MV-4-11 (cell line): ENCODE data around the gene IL17RC.
"Not testable (repeated sequence)": the region's sequence is repeated elsewhere in the genome, so short reads cannot be mapped to it uniquely, and the experiment has no call there.

Experiments used
- DNase-seq: peaks from one replicate; lab custom pipeline; 2025; lab: John Stamatoyannopoulos, UW

Gene IL17RC, protein sequence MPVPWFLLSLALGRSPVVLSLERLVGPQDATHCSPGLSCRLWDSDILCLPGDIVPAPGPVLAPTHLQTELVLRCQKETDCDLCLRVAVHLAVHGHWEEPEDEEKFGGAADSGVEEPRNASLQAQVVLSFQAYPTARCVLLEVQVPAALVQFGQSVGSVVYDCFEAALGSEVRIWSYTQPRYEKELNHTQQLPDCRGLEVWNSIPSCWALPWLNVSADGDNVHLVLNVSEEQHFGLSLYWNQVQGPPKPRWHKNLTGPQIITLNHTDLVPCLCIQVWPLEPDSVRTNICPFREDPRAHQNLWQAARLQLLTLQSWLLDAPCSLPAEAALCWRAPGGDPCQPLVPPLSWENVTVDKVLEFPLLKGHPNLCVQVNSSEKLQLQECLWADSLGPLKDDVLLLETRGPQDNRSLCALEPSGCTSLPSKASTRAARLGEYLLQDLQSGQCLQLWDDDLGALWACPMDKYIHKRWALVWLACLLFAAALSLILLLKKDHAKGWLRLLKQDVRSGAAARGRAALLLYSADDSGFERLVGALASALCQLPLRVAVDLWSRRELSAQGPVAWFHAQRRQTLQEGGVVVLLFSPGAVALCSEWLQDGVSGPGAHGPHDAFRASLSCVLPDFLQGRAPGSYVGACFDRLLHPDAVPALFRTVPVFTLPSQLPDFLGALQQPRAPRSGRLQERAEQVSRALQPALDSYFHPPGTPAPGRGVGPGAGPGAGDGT

DNA sequence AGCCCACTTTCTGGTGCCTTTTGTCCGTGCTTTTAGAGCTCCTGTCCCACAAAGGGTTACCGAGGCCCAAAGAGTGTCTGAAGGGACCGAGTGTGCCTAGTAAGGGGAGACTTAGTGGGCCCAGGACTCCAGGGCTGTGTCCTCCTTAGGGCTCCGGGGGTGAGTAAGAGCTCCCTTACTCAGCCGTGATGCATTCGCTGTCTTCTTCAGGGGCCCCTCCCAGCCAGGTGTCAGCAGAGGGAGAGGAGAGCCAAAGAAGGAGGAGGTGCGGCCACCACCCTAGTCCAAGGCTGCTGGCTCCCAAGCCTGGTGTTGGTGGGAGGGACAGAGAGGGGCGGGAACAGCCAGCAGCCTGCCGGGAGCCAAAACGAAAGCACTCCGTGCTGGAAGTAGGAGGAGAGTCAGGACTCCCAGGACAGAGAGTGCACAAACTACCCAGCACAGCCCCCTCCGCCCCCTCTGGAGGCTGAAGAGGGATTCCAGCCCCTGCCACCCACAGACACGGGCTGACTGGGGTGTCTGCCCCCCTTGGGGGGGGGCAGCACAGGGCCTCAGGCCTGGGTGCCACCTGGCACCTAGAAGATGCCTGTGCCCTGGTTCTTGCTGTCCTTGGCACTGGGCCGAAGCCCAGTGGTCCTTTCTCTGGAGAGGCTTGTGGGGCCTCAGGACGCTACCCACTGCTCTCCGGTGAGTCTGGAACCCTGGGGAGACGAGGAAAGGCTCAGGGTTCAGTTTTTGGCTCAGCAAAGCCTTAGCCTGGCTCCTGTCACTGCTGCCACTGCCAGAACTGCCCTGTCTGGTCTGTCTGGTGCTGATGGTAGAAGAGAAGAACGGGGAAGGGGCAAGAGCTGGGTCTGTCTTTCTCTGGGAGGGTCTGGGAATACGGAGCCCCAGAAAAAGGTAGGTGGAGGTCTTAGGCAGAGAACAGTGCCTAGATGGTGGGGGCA, at the start of gene IL17RC:
Gene IL17RC (plus strand): TSS at position 365 of the 947 bp plus-strand sequence. CDS start 218 bp downstream, at position 583.
- DNase-seq: peak; percentile 18

DNA sequence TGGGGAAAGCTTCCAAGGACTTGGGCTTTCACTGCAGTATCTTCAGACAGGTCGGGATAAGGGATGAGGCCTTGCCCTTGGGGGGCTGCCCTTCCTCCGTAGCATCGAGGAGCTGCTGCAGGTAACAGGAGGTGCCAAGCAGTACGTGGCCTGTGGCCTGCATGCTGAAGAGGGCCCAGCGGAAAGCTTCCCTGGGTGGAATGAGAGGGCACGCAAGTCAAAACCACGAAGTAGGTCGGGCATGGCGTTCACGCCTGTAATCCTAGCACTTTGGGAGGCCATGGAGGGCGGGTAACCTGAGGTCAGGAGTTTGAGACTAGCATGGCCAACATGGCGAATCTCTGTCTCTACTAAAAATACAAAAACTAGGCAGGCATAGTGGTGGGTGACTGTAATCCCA, 49.8 kb upstream of the IL17RC start:
- DNase-seq: no peak

DNA sequence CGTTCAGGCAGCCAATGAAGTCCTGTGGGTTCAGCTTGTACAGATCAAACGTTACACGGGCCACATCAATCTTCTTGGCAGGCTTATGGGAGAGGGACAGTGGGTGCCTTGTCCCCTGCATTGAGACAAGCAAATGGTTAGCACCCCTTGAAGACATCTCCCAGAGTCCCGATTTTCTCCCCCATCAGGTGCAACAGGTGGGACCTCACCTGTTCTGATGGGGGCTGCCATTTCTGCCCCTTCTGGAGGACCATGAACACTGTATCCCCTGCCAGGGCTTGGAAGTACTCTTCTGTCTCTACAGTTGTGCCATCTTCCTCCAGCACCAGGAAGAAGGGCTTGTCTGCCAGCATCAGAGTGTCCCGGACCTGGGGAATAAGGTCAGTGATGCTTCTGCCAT, 46.9 kb upstream of the IL17RC start:
- no peak for DNase-seq

DNA sequence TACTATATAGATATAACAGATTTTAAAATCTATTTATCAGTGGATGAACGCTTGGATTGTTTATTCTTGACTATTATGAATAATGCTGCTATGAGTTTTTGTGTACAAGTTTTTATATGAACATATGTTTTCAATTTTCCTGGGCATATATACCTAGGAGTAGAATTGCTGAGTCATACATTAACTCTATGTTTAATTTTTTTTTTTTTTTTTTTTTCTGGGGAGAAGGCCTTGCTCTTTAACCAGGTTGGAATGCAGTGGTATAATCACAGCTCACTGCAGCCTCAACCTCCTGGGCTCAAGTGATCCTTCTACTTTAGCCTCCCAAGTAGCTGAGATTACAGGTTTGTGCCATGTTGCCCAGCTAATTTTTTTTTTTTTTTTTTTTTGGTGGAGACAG, 45.9 kb upstream of the IL17RC start:
- DNase-seq: no peak

DNA sequence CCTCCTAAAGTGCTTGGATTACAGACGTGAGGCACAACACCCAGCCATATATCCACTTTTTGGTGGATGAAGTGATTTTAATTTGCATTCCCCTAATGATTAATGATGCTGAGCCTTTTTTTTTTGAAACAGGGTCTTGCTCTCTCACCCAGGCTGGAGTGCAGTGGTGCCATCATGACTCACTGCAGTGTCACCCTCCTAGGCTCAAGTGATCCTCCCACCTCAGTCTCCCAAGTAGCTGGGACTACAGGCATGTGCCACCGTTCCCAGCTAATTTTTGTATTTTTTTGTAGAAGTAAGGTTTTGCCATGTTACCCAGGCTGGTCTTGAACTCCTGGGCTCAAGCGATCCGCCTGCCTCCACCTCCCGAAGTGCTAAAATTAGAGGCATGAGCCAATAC, 44.8 kb upstream of the IL17RC start:
- not testable (repeated sequence) for DNase-seq

DNA sequence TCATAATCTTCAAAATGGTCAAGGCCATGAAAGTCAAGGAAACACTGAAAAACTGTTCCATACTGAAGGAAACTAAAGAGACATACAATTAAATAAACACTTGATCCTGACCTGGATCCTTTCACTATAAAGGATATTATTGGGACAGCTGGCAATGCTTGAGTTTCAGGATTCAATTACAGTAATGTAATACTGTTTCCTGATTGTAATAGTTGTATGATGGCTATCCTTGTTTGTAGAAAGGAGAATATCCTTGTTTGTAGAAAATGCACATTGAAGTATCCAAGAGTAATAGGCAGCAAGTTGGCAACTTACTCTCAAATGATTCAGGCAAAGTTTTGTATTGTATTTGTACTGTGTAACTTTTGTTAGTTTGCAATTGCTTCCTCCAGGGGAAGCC, 41.5 kb upstream of the IL17RC start:
- DNase-seq: no peak

DNA sequence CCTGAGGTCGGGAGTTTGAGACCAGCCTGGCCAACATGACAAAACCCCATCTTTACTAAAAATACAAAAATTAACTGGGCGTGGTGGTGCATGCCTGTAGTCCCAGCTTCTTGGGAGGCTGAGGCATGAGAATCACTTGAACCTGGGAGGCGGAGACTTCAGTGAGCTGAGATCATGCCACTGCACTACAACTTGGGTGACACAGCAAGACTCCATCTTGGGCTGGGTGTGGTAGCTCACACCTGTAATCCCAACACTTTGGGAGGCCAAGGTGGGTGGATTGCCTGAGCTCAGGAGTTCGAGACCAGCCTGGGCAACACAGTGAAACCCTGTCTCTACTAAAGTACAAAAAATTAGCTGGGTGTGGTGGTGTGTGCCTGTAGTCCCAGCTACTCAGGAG, 40.6 kb upstream of the IL17RC start:
- not testable (repeated sequence) for DNase-seq

DNA sequence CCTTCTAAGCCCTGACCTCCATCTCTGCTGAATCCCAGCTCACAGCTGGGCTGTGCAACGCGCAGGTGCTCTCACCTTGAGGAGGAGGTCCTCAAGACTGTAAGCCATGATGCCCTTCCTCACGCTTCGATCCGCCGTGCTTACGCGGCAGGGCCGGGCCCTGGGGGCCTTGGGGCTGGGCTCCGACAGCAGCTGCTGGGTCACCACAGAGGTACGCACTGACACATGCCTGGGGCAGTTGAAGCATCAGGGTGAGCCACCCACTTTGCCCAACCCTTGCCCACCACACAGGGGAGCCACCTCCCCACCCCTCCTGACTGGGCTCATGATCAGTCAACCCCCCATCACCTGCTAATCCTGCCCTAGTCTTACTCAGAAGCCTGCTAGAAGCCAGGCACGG, 39.9 kb upstream of the IL17RC start:
- no peak for DNase-seq

DNA sequence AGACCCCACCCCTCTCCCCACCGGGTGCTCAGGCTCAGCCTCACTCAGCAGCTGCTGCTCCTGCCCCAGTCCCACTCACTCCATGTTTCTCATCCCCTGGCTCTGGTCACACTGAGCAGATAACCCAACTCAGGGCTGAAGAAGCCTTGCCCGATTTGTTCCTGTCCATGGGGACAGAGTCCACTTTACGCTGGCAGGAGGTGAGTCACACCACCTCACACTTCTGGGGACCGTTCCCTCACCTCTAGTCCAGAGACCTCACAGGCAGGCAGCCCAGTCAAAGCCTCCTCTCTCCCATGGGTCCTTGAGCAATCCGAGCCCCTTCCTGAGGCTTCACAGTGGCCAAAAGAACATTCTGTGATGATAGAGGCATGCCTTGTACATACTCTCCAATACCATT, 38.2 kb upstream of the IL17RC start:
- DNase-seq: no peak

DNA sequence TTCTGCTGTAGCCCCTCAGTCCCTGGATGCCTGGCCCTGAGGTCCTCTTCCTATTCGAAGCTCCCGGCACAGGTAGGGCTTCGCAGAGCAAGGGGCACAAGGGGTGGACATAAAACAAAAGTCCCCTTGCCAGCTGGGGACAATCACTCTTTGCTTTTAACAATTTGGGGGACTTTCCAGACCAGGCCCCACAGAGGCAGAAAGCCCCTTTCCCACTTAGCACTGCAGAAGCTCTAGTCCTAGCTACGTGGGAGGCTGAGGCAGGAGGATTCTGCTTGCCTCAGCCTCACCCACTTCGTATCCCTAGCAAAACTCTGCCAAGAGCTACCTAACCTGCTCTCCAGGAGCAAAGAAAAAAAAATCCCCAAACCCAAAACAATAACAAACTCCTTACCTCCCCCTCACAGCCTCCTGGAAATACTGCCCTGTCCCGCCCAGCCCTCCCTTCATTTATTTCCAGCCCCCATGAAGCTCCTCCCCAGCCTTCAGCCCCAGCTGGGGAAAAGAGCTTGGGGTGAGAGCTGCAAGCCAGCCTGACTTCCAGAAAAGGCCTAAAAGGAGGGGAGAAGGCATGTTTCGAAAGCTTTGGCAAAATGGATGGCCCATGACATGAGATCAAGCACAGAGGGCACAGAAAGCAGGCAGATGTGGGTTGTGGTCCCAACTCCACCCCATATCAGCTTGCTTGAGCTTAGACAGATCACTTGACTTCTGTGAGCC, 36.9 kb upstream of the IL17RC start, which contains the start of gene CIDEC:
Gene CIDEC (minus strand): TSS at position 424 of the 720 bp plus-strand sequence. CDS start 1,767 bp downstream, outside the sequence.
- DNase-seq: no peak

DNA sequence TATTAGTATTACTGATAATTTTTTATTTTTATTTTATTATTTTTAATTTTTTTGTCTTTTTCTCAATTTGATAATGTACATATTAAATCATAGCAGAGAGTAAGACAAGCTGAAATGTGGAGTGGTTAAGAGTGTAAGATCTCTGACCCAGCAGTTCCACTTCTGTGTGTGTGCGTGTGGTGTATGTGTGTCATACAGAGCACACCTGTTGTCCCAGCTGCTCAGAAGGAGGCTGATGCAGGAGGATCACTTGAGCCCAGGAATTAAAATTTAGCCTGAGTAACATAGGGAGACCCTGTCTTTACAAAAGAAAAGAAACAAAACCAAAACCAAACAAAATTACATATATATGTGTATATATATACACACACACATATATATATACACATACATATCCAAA, 35.5 kb upstream of the IL17RC start:
- DNase-seq: no peak

DNA sequence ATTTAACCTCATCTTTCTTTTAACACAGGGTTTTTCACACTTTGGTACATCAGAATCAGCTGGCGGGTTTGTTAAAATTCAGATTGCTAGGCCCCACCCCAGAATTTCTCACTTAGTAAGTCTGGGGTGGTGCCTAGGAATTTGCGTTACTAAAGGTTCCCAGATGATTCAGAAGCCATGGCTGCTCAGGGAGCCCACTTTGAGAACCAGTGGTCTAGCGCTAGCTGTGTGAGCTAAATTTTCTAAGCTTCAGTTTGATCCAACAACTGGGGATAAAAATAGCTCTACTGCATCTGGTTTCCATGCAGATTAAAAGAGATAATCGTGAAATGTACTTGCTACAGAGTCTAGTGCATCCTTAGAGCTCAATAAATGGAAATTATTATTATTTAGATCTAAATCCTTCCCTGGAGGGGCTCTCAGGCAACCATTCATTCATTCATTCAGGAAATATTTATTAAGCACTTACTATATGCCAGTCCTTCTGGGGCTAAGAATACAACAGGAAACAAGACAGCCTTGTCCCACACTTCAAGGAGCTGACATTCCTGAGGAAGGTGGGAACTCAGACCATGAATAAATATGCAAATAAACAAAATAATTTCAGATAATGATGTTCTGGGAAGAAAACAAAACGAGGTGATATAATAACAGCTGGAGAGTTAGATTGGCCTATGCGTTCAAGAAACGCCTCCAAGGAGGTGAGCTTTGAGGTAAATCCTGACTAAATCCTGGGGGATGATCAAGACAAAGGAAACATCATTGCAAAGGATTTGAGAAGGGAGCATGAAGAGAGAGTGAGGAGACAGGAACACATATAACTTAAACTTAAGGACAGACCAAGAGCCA, 33.0 kb upstream of the IL17RC start:
- no peak for DNase-seq

DNA sequence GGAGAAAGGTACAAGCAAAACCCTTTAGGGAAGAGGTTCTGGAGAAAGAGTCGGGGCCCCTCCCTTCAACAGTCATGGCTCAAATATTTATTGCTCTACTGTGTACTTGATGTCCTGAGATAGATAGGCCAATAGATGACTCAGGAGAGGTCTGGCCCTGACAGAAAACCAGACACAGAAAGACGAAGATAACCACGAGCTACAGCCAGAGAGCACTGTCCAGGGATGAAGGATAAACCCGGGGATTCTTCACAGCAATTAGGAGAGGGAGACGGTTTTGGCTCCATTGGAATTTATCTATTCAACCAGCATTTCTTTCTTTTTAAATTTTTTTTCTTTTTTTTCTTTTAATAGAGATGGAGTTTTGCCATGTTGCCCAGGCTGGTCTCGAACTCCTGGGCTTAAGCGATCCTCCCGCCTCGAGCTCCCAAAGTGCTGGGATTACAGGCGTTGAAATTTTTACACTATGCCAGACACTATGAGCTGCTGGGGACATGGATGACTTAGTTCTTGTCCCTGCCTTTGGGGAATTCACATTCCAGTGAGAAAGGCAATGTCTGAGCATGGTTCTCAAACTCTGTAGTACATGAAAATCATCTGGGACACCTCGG, 32.2 kb upstream of the IL17RC start:
- no peak for DNase-seq

DNA sequence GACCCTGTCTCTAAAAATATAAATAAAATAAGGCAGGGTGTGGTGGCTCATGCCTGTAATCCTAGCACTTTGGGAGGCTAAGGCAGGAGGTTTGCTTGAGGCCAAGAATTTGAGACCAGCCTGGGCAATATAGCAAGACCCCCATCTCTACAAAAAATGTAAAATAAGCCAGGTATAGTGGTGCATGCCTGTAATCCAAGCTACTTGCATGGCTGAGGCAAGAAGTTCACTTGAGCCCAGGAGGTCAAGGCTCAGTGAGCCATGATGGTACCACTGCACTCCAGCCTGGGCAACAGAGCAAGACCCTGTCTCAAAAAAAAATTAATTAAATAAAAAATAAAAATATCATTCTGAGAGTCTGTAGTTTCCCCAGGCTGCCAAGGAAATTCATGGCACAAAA, 30.6 kb upstream of the IL17RC start:
- DNase-seq: no peak

DNA sequence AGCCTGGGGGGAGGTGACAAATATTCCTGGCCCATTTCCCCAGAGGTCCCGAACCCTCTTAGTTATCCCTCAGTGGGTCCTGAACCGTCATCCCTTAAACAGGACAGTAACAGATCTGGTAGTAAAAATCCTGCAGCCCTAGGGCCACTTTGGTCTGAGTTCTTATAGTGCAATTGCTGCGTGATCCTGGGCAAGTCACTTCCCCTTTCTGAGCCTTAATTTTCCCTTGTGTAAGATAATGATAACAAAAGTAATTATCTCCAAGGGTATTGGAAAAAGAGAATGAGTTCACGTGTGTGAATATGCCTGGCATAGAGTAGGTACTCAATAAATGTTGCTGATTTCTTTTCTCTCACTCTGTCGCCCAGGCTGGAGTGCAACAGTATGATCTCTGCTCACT, 29.4 kb upstream of the IL17RC start:
- peak; percentile 40 for DNase-seq

DNA sequence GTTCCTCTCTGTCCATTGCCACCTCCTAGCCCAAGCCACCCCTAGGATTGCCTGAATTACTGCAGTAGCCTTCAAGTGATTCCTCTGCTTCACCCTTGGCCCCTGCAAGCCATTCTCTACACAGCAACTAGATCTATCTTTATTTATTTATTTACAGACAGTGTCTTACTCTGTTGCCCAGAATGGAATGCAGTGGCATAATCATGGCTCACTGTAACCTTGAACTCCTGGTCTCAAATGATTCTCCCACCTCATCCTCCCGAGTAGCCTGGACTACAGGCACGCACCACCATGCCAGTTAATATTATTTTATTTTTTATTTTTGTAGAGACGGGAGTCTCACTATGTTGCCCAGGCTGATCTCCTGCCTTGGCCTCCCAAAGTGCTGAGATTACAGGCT, 28.4 kb upstream of the IL17RC start:
- DNase-seq: no peak

DNA sequence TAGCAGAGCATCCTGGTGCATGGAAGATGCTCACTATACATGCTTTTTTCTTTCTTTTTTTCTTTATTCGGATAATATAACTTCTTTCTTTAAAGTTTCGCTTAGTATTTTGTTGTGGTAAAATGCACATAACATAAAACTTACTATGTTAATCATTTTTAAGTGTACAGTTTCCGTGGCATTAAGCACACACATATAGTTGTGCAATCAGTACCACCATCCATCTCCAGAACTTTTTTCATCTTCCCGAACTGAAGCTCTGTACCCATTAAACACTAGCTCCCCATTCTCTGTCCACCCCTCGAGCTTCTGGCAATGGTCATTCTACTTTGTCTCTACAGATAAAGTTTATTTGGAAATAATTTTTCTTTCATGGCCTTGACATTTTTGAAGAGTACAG, 27.5 kb upstream of the IL17RC start:
- no peak for DNase-seq

DNA sequence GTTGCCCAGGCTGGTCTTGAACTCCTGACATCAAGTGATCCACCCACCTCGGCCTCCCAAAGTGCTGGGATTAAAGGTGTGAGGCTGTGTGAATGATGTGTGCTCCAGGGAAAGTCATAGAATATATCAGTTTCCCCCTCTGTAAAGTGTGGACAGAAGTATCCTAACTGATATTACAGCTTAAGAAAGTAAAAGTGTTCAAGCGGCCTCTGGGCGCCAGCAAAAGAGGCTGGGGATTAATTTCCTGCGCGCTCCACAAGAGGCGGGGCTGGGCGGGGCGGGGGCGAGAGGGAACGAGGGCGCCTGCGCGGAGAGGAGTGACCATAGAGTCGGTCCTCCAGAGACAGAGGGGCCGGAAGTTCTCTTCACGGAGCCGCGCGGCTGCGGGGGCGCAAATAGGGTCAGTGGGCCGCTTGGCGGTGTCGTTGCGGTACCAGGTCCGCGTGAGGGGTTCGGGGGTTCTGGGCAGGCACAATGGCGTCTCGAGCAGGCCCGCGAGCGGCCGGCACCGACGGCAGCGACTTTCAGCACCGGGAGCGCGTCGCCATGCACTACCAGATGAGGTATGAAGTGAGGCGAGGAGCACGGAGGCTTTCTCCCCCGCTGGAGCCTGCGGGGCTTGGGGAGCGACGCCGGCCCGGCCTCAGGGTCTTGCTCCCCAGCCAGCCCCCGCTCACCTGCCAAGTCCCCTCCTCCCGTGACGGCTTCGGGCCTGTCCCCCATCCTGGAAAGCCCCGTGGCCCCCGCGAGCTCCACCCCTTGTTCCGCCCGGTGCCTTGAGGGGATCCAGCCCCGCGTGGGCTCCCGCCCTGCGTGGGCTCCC, 26.4 kb upstream of the IL17RC start, which contains the start of gene JAGN1:
Gene JAGN1 (plus strand): TSS at position 362 of the 823 bp plus-strand sequence. CDS start 113 bp downstream, at position 475.
- peak; percentile 77 for DNase-seq

DNA sequence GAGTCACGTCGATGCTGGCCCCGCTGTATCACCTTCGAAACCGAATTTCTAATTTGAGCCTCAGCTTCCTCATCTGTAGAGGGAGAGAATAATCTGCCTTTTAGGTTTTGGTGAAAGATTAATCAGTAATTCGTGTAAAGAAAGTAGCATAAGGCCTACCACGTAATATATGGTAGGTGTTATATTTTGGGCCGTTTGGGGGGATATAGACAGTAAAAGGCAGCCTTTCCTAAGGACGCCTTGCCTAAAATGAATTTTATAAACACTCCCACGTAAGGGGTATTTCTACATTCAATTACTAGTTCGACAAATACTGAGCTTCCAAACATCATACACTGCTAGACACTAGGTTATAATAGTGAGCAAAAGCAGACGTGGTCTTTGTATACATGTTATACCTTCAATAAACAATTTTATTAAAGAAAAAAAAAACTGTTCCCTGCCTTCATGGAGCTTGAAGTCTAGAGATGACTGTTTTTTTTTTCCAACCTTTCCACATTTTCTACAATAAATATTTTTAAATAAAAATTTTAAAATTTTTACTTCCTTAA, 25.8 kb upstream of the IL17RC start:
- peak; percentile 22 for DNase-seq
